Thyroid gland (tissue), 4 donors: ENCODE results near the gene PDIK1L. TPM values are rescaled to one million over a fixed set of nuclear protein-coding genes. Genes with fewer than 3 reads are reported as not detected.

Experiments used
- DNase-seq, 2 donors: peaks; one replicate each; pipeline ENCODE4 v3.0.0-alpha.2; 2019
- H3K27ac ChIP-seq, 3 donors: fragments of 200-600 bp; sonication (generic); 1 replicate in 2 of 3; 2 replicates in 1 of 3; pipeline ENCODE4 v1.5.1; 2016 to 2019; ENCODE audit warnings: mild to moderate bottlenecking in 1 of 3, moderate library complexity in 1 of 3
- H3K27me3 ChIP-seq: fragments of 200-600 bp; sonication (generic); one replicate; pipeline ENCODE4 v1.5.1; 2019
- H3K36me3 ChIP-seq, 2 donors: fragments of 200-600 bp; sonication (generic); one replicate each; pipeline ENCODE4 v1.5.1; 2016 to 2019
- H3K4me1 ChIP-seq, 2 donors: fragments of 200-600 bp; sonication (generic); one replicate each; pipeline ENCODE4 v1.5.1; 2017 to 2019
- H3K4me3 ChIP-seq, 3 donors: fragments of 200-600 bp; sonication (generic); replicated peaks in 1 of 3; 1 replicate in 2 of 3; 2 replicates in 1 of 3; pipeline ENCODE4 v1.5.1; 2016; ENCODE audit warnings: mild to moderate bottlenecking in 1 of 3
- H3K9me3 ChIP-seq: fragments of 200-600 bp; sonication (generic); one replicate; pipeline ENCODE4 v1.5.1; 2017
- POLR2A ChIP-seq, 2 donors: fragments of 450-650 bp; IDR thresholded peaks; one replicate each; pipeline ENCODE4 v1.6.1; 2017; ENCODE audit warnings: antibody characterized with exemption in 2 of 2, mild to moderate bottlenecking in 2 of 2, moderate library complexity in 1 of 2
- WGBS, 2 donors: methylation state at CpG; one replicate each; pipeline ENCODE4 v1.1.5; 2017; 5-methylcytosine and 5-hydroxymethylcytosine counted together
- intact Hi-C: fragments of 100-400 bp; cut with DNase I; formaldehyde crosslinking; loops from one replicate; pipeline ENCODE4 v1.15.1; 2023
- total RNA-seq, 4 donors: library from RNA; depleted of rRNA; stranded (reverse); fragments of >200 nt; gene quantifications; one replicate each; pipeline ENCODE4 v1.2.3, GENCODE V29; 2016
- TF ChIP-seq, protein P1 (sequence below), 6 experiments: fragments of 200-600 bp in 3 of 6; fragments of 450-650 bp in 3 of 6; sonication (generic) in 3 of 6; IDR thresholded peaks; one replicate each; pipeline ENCODE4 v1.5.1; 2016 to 2019; ENCODE audit warnings: antibody characterized with exemption in 6 of 6, mild to moderate bottlenecking in 2 of 6, inconsistent platforms in 1 of 6, moderate library complexity in 1 of 6

PDIK1L gene
- total RNA-seq, 4 donors from 2014 or later: 24.2 to 39.0 (median 25.5) TPM

DNA sequence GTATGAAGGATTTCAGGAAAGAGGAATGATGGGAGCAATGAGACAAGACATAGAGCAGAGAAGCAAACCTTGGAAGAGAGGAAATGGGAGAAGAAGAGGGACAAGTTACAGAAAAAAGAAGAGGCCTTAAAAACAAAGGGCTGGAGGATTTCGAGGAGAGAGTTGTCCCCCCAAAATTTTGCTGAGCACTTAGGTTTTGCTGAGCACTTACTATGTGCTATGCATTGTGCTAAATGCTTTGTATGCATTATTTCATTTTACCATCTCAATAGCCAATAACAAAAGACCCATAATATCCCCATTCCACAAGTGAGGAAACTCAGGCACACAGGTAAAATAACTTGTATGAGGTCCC lies 41.7 kb upstream of the PDIK1L start:
- no peak for TF ChIP-seq POLR2A (IDR thresholded peaks at IDR 0.05)
- TF ChIP-seq, protein P1, sequence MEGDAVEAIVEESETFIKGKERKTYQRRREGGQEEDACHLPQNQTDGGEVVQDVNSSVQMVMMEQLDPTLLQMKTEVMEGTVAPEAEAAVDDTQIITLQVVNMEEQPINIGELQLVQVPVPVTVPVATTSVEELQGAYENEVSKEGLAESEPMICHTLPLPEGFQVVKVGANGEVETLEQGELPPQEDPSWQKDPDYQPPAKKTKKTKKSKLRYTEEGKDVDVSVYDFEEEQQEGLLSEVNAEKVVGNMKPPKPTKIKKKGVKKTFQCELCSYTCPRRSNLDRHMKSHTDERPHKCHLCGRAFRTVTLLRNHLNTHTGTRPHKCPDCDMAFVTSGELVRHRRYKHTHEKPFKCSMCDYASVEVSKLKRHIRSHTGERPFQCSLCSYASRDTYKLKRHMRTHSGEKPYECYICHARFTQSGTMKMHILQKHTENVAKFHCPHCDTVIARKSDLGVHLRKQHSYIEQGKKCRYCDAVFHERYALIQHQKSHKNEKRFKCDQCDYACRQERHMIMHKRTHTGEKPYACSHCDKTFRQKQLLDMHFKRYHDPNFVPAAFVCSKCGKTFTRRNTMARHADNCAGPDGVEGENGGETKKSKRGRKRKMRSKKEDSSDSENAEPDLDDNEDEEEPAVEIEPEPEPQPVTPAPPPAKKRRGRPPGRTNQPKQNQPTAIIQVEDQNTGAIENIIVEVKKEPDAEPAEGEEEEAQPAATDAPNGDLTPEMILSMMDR (IDR thresholded peaks at IDR 0.05): no peak
- no peaks in the 10 kb centered on the region for H3K4me1 ChIP-seq
- no peaks in the 10 kb centered on the region for H3K36me3 ChIP-seq
- no peak overlapping the region for H3K4me3 ChIP-seq
- H3K9me3 ChIP-seq: no peaks in the 10 kb centered on the region
- no peaks in the 10 kb centered on the region for H3K27me3 ChIP-seq
- no peak for DNase-seq
- intact Hi-C loops: no loop called here
- H3K27ac ChIP-seq: no peak overlapping the region
- 78 to 80% methylated on average over 1 of the region's 1 CpG for WGBS, 2 donors

GRCh38 chr1:26070296-26070962 lies 41.2 kb upstream of the PDIK1L start:
- H3K27me3 ChIP-seq: no peaks in the 10 kb centered on the region
- 94% methylated on average over 4 of the region's 4 CpGs for WGBS, 2 donors

GRCh38 chr1:26070963-26071342 lies 40.7 kb upstream of the PDIK1L start:
- Histone ChIP-seq H3K36me3 (no peaks in the 10 kb centered on the region), H3K9me3 (no peaks in the 10 kb centered on the region), H3K4me3 (no peak overlapping the region), H3K4me1 (no peaks in the 10 kb centered on the region), H3K27ac (no peak overlapping the region), H3K27me3 (no peaks in the 10 kb centered on the region)
- intact Hi-C loops: no loop called here
- 96% methylated on average over 6 of the region's 6 CpGs for WGBS, 2 donors
- no peak for TF ChIP-seq POLR2A (IDR thresholded peaks at IDR 0.05)
- TF ChIP-seq, protein P1 (IDR thresholded peaks at IDR 0.05): no peak
- DNase-seq: no peak

More at GRCh38 chr1:26070296-26070962, 41.2 kb upstream of the PDIK1L start:
- no peaks in the 10 kb centered on the region for H3K36me3 ChIP-seq
- TF ChIP-seq, protein P1 (IDR thresholded peaks at IDR 0.05): no peak
- TF ChIP-seq POLR2A (IDR thresholded peaks at IDR 0.05): no peak
- no peaks in the 10 kb centered on the region for H3K9me3 ChIP-seq
- H3K27ac ChIP-seq: no peak overlapping the region
- intact Hi-C loops: no loop called here
- no peak for DNase-seq
- H3K4me3 ChIP-seq: no peak overlapping the region
- H3K4me1 ChIP-seq: no peaks in the 10 kb centered on the region

GRCh38 chr1:26072305-26072704 lies 39.3 kb upstream of the PDIK1L start:
- H3K27ac ChIP-seq: no peak overlapping the region
- no peaks in the 10 kb centered on the region for H3K4me1 ChIP-seq
- no peak overlapping the region for H3K4me3 ChIP-seq
- 33 to 53% methylated on average over 5 to 6 of the region's 6 CpGs for WGBS, 2 donors
- DNase-seq: peak; percentile 29 to 41
- no peaks in the 10 kb centered on the region for H3K36me3 ChIP-seq
- H3K9me3 ChIP-seq: no peaks in the 10 kb centered on the region
- intact Hi-C loops: no loop called here
- no peaks in the 10 kb centered on the region for H3K27me3 ChIP-seq
- TF ChIP-seq POLR2A (IDR thresholded peaks at IDR 0.05): no peak
- TF ChIP-seq, protein P1 (IDR thresholded peaks at IDR 0.05): no peak

DNA sequence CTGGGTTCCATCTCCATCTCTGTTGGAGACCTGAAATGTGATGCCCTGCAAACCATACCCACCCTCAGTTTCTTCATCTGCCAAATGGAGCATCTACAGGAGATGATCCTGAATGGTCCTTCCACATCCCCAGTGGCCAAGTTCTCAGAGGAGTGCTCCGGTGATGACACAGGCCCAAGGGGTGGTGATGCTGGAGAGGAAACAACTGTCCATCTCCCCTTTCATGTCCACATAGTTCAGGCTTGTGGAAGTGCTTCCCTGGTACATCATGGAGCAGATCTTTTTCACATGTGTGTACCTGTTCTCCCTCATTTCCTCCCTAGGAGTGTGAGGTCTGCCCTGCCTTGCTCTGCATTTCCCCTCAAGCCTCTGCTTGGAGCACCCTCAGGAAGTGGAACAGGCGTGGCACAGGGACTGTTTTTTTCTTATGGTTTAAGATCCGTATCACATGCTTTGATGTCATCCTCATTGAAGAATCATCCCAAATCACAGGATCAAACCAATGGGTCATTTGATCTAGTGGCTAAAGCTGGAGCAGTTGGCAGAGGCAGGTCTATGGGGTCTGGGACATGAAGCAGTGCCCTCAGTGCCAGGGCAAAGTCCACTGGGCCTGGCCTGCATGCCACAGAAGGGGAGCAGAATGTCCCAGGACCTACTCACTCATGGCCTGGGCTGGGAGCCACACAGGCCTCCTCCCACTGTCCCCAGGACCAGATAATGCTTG lies 36.0 kb upstream of the PDIK1L start:
- intact Hi-C loops: no loop called here
- Histone ChIP-seq H3K36me3 (no peaks in the 10 kb centered on the region), H3K27ac (no peak overlapping the region), H3K9me3 (no peaks in the 10 kb centered on the region), H3K27me3 (no peaks in the 10 kb centered on the region), H3K4me3 (no peak overlapping the region), H3K4me1 (peaks cover 7% of the 10 kb centered on the region in 2 donors)
- no peak for DNase-seq
- 82 to 94% methylated on average over 3 of the region's 3 CpGs for WGBS, 2 donors
- no peak for TF ChIP-seq POLR2A (IDR thresholded peaks at IDR 0.05)
- TF ChIP-seq, protein P1 (IDR thresholded peaks at IDR 0.05): no peak
